H1 (cell line): Measurements from ENCODE around the gene CDK4.

ENCODE experiments used
- CREB1 ChIP-seq: IDR thresholded peaks from 2 replicates; pipeline ENCODE4 v1.6.1; 2012; ENCODE audit warnings: inconsistent platforms
- CTCF ChIP-seq, 3 experiments: IDR thresholded peaks; 1 replicate in 2 of 3; 2 replicates in 1 of 3; pipeline versions ENCODE4 v1.5.1 to v1.6.1; 2011; ENCODE audit warnings: low read length in 3 of 3, mild to moderate bottlenecking in 3 of 3, inconsistent platforms in 2 of 3, low read depth in 1 of 3, moderate library complexity in 1 of 3; ENCODE audit not compliant: insufficient read depth in 1 of 3; ENCODE audit errors: control extremely low read depth in 1 of 3
- EZH2 ChIP-seq: fragments of 200-600 bp; sonication (generic); IDR thresholded peaks from 2 replicates; pipeline ENCODE4 v1.7.1; 2012; ENCODE audit warnings: low read depth, mild to moderate bottlenecking, moderate library complexity, low read length, inconsistent platforms; ENCODE audit not compliant: severe bottlenecking
- FOSL1 ChIP-seq: IDR thresholded peaks from 2 replicates; pipeline ENCODE4 v1.6.1; 2011; ENCODE audit warnings: mild to moderate bottlenecking, low read depth, low read length, moderate library complexity; ENCODE audit not compliant: insufficient read depth
- POLR2A ChIP-seq, 2 experiments: IDR thresholded peaks; 1 replicate in 1 of 2; 2 replicates in 1 of 2; pipeline ENCODE4 v1.6.1; 2011; ENCODE audit warnings: low read depth in 2 of 2, low read length in 2 of 2, mild to moderate bottlenecking in 2 of 2; ENCODE audit errors: control extremely low read depth in 1 of 2
- SRF ChIP-seq: IDR thresholded peaks from 2 replicates; pipeline ENCODE4 v1.6.1; 2011; ENCODE audit warnings: mild to moderate bottlenecking, low read depth, low read length, moderate library complexity
- YY1 ChIP-seq: IDR thresholded peaks from 2 replicates; pipeline ENCODE4 v1.6.1; 2011; ENCODE audit warnings: low read depth, mild to moderate bottlenecking, low read length
- TF ChIP-seq, protein P1 (sequence below): IDR thresholded peaks from 2 replicates; pipeline ENCODE4 v1.6.1; 2011; ENCODE audit warnings: low read length, improper control_type of control experiment

GRCh38 chr12:57734591-57734990 is 17.5 kb downstream of the CDK4 start:
- TF ChIP-seq CREB1 (no peak), POLR2A (IDR thresholded peaks at IDR 0.05; ENCODE audit: control extremely low read depth in 1 of 2, low read depth in 2 of 2, low read length in 2 of 2) (no peak), EZH2 (no peak), YY1 (no peak), CTCF (IDR thresholded peaks at IDR 0.05; ENCODE audit: control extremely low read depth in 1 of 3, insufficient read depth in 1 of 3, low read depth in 1 of 3, low read length in 3 of 3) (no peak), FOSL1 (no peak), SRF (no peak)
- TF ChIP-seq, protein P1, sequence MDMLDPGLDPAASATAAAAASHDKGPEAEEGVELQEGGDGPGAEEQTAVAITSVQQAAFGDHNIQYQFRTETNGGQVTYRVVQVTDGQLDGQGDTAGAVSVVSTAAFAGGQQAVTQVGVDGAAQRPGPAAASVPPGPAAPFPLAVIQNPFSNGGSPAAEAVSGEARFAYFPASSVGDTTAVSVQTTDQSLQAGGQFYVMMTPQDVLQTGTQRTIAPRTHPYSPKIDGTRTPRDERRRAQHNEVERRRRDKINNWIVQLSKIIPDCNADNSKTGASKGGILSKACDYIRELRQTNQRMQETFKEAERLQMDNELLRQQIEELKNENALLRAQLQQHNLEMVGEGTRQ, result no peak
